ENCODE results near the gene SDK1.

DNA sequence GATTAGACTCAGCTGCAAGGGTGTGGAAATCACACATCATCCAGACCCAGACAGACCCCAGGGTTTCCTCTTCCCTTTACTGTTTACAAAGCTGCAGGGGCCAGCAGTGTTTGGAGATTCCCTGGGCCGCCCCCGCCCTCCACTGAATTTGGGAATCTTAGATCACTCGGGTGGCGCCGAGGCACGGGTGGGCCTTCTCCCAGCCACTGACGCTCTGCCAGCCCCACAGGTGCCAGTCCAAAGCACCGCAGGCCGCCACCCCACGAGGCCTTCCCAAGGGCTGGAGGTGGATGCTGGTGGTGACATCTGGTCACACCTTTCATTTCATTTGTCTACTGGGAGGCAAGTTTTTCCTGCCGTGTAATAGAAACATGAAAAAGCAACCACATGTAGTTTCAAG, 941.7 kb downstream of the SDK1 start:
- TF ChIP-seq, protein P1, sequence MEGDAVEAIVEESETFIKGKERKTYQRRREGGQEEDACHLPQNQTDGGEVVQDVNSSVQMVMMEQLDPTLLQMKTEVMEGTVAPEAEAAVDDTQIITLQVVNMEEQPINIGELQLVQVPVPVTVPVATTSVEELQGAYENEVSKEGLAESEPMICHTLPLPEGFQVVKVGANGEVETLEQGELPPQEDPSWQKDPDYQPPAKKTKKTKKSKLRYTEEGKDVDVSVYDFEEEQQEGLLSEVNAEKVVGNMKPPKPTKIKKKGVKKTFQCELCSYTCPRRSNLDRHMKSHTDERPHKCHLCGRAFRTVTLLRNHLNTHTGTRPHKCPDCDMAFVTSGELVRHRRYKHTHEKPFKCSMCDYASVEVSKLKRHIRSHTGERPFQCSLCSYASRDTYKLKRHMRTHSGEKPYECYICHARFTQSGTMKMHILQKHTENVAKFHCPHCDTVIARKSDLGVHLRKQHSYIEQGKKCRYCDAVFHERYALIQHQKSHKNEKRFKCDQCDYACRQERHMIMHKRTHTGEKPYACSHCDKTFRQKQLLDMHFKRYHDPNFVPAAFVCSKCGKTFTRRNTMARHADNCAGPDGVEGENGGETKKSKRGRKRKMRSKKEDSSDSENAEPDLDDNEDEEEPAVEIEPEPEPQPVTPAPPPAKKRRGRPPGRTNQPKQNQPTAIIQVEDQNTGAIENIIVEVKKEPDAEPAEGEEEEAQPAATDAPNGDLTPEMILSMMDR (IDR thresholded peaks at IDR 0.05 in 4 of 5, conservative IDR thresholded peaks at IDR 0.05 in 1 of 5), result no peak
- TF ChIP-seq POLR2A (IDR thresholded peaks at IDR 0.05), result no peak
